VCaP (cell line): ENCODE measurements around the gene GLB1L.

Experiments
- H3K27ac ChIP-seq: fragments of 450-650 bp; 2 replicates; pipeline ENCODE4 v1.5.1; 2017
- CTCF ChIP-seq: fragments of 450-650 bp; conservative IDR thresholded peaks from 2 replicates; pipeline ENCODE4 v1.5.1; 2017; ENCODE audit warnings: mild to moderate bottlenecking, moderate library complexity

GLB1L gene

GRCh38 chr2:219245148-219245898, at the start of gene GLB1L, which contains the start of gene STK16:
Gene GLB1L (minus strand): TSS chr2:219245444. CDS start chr2:219243573, 1,871 bp downstream.
Gene STK16 (plus strand): TSS chr2:219245479. CDS start chr2:219246000, 521 bp downstream.
- peak within 1 kb of the TSS; percentile 99 for H3K27ac ChIP-seq
- no peak for TF ChIP-seq CTCF

GRCh38 chr2:219294356-219295351, 49.4 kb upstream of the GLB1L start:
- TF ChIP-seq CTCF: peak; percentile 98
- peak overlapping the region; percentile 77 for H3K27ac ChIP-seq

- no peak for TF ChIP-seq CTCF
- peak overlapping the region; percentile 77 for H3K27ac ChIP-seq
Observed at GRCh38 chr2:219293736-219294231, 48.5 kb upstream of the GLB1L start.

GRCh38 chr2:219292616-219293015, 47.4 kb upstream of the GLB1L start:
- H3K27ac ChIP-seq: no peak overlapping the region
- TF ChIP-seq CTCF: no peak

DNA sequence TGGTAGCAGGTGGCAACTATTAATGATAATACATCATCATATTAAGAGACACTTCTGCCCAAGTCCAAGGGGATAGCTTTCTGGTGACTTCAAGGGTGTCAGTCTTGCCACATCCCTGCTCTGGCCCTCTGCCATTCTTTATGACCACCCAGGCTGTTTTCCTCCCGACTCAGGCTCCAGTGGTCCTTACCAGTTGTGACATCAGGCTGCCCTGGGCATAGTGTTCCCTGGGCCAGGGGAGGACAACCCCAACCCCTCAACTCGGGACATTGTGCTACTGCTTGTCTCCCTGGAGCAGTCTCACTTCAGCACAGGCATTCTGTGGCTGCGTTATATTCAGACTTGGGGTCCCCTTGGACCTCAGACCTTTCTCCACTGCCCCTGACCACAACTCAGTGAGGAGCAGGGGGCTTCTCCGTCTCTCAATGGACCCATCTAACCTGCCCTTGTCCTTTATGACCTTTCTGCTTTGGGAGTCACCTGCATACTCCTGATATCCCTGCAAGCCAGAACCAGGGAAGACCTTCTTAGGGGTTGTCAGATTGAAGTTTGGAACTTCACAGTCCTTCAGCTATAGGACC, 46.8 kb upstream of the GLB1L start:
- no peak for TF ChIP-seq CTCF
- H3K27ac ChIP-seq: no peak overlapping the region

GRCh38 chr2:219291394-219291793, 46.1 kb upstream of the GLB1L start:
- no peak for TF ChIP-seq CTCF
- no peak overlapping the region for H3K27ac ChIP-seq
